Mucosa of descending colon (tissue), 3 donors: ENCODE measurements around the gene CTNNA3. TPM values are rescaled to one million over a fixed set of nuclear protein-coding genes. Genes with fewer than 3 reads are reported as not detected.
"Not testable (repeated sequence)": the region's sequence is repeated elsewhere in the genome, so short reads cannot be mapped to it uniquely, and the experiment has no call there.

Experiments used
- ATAC-seq: fragments of 200-7000 bp; cut with Tn5 transposase; one replicate; pipeline ENCODE4 v1.9.1; 2020; ENCODE audit warnings: mild to moderate bottlenecking, moderate library complexity
- DNase-seq, 3 donors: peaks; one replicate each; pipeline ENCODE4 v3.0.0-alpha.2; 2020
- H3K36me3 ChIP-seq: fragments of 200-600 bp; one replicate; pipeline ENCODE4 v1.8.0; 2021; ENCODE audit warnings: low read depth, mild to moderate bottlenecking
- H3K4me1 ChIP-seq: fragments of 200-600 bp; one replicate; pipeline ENCODE4 v1.8.0; 2021; ENCODE audit warnings: low read depth, mild to moderate bottlenecking
- H3K4me3 ChIP-seq: fragments of 200-600 bp; one replicate; pipeline ENCODE4 v1.8.0; 2021; ENCODE audit warnings: mild to moderate bottlenecking
- H3K9me3 ChIP-seq: fragments of 200-600 bp; one replicate; pipeline ENCODE4 v1.8.0; 2021; ENCODE audit warnings: mild to moderate bottlenecking
- intact Hi-C, 2 donors: fragments of 100-400 bp; cut with DNase I in 1 of 2; cut with micrococcal nuclease in 1 of 2; formaldehyde crosslinking; loops; one replicate each; pipeline versions ENCODE4 v1.11.0 to v1.11.1; 2022; cut with DNase I, micrococcal nuclease
- total RNA-seq, 3 donors: library from RNA; stranded (reverse); fragmentation: NEBNext Ultra II Directional in 2 of 3; extraction: Animal tissue kit (Norgen Biotek cat#: 25700) in 2 of 3; gene quantifications; one replicate each; pipeline versions ENCODE4 v1.2.1 to v1.2.4, GENCODE V29; 2021 to 2023
- TF ChIP-seq, protein P1 (sequence below): fragments of 200-600 bp; IDR thresholded peaks from one replicate; pipeline ENCODE4 v1.8.0; 2022; ENCODE audit warnings: antibody characterized with exemption, mild to moderate bottlenecking
- donor health status: DM: no; HTN: no; CAD: no; lungs with moderate emphysema.
- donor health status: DM: no; HTN: no; CAD: no.
- donor health status: DM: no; HTN: yes; CAD: no.

Gene CTNNA3
- total RNA-seq, 3 donors from 2014 or later: 0.52 to 7.5 (median 0.70) TPM

DNA sequence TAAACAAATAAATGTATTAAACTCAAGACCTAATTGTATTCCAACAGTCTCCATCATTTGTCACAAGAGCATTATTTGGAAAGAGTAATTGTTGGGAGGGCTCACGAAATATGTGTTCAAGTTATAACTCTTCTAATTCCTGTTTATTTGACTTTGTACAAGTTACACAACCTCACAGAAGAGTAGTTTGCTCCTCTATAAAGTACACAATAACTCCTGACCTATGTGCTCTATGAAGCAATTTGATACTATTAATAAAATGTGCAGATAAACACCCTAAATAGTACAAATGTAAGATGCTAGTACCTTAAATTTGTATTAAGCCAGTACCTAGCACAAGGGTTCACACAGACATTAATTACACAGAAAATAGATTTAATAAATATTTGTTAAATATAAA, 484.3 kb downstream of the CTNNA3 start:
- no peak for ATAC-seq
- no peak for DNase-seq
- TF ChIP-seq, protein P1, sequence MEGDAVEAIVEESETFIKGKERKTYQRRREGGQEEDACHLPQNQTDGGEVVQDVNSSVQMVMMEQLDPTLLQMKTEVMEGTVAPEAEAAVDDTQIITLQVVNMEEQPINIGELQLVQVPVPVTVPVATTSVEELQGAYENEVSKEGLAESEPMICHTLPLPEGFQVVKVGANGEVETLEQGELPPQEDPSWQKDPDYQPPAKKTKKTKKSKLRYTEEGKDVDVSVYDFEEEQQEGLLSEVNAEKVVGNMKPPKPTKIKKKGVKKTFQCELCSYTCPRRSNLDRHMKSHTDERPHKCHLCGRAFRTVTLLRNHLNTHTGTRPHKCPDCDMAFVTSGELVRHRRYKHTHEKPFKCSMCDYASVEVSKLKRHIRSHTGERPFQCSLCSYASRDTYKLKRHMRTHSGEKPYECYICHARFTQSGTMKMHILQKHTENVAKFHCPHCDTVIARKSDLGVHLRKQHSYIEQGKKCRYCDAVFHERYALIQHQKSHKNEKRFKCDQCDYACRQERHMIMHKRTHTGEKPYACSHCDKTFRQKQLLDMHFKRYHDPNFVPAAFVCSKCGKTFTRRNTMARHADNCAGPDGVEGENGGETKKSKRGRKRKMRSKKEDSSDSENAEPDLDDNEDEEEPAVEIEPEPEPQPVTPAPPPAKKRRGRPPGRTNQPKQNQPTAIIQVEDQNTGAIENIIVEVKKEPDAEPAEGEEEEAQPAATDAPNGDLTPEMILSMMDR: no peak
- Histone ChIP-seq H3K4me3 (no peak overlapping the region), H3K9me3 (no peaks in the 10 kb centered on the region), H3K4me1 (no peaks in the 10 kb centered on the region), H3K36me3 (no peaks in the 10 kb centered on the region)
- intact Hi-C loops: no loop called here

DNA sequence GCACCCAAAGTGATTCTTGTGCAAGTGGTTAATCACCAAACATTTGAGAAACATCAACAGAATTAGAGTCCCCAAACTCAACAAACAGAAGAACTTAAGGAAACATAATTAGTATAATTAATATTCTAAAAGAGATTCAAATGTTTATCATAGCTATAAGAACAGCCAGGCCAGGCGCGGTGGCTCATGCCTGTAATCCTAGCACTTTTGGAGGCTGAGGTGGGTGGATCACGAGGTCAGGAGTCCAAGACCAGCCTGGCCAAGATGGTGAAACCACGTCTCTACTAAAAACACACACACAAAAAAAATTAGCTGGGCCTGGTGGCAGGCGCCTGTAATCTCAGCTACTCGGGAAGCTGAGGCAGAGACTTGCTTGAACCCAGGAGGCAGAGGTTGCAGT, 488.1 kb downstream of the CTNNA3 start:
- intact Hi-C loops, H3K9me3 ChIP-seq, H3K36me3 ChIP-seq: not testable (repeated sequence)

DNA sequence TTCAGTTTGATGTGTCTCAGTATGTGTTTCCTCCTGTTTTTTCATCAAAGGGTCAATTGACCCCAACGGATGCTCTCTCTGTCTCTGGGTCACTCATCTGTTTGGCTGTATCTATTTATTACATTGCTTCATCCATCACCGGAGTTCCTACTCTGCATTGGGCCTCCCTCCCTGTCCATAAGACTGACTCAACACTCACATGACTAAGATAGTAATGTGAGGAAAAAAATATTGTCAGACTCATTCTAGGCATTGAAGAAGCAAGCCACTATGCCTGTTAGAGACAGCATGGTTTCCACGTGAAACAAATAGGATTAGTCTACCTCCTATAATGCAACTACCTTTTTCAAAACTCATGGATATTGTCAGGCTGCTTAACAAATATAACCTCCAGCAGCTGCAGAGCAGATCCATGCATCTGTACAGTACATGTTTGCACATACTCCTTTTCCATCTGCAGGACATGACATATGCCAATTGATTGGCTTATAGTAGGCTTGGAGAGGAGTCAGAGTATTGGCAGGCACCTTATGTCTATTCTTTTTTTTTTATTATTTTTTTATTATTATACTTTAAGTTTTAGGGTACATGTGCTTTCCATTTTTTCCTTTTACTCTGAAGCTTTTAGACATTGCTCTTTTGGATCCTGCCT, 495.0 kb downstream of the CTNNA3 start:
- ATAC-seq: no peak
- no peaks in the 10 kb centered on the region for H3K4me1 ChIP-seq
- TF ChIP-seq, protein P1: no peak
- H3K36me3 ChIP-seq: no peaks in the 10 kb centered on the region
- DNase-seq: no peak
- no peaks in the 10 kb centered on the region for H3K9me3 ChIP-seq
- intact Hi-C loops: no loop called here
- no peak overlapping the region for H3K4me3 ChIP-seq

More for the DNA sequence above, 488.1 kb downstream of the CTNNA3 start:
- not testable (repeated sequence) for H3K4me3 ChIP-seq, H3K4me1 ChIP-seq, DNase-seq, ATAC-seq

DNA sequence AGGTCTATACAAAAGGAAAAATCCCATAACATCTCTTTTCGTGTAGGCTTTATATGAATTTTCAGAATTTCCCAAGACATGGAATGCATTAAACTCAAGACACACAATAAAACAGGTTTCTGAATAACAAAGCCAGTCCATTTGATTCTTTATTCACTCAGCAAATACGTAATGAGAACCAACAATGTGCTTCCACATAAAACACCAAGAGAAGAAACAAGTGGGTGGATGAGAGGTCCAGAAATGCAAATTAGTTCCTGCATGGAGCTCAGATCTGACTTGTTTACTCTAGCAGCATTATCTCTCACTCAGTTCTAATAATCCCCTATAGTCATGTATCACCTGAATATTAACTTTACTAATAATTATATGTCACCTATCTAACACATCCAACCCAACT, 520.6 kb downstream of the CTNNA3 start:
- intact Hi-C loops: no loop called here
- H3K9me3 ChIP-seq: no peaks in the 10 kb centered on the region

DNA sequence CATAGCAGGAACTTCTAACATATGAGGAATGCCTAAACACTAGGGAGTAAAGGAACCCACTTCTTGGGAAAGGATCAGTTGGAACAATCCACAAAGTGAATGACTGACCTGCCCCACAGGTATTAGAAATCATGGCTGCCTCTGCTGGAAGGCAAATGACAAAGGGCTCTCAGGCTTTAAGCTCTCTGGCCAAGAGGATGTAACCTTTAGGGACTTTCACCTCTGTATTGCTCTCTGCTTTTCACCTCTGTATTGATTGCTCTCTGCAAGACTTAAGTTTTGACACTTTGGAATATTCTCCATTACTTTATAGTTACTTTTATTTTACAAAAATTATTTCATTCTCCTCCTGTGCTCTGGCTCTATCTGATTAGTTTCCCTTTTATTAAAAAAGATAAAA, 522.2 kb downstream of the CTNNA3 start:
- Histone ChIP-seq H3K4me3 (no peak overlapping the region), H3K4me1 (no peaks in the 10 kb centered on the region), H3K36me3 (no peaks in the 10 kb centered on the region), H3K9me3 (peaks cover under 1% of the 10 kb centered on the region)
- intact Hi-C loops: no loop called here
- TF ChIP-seq, protein P1: no peak
- ATAC-seq: no peak
- DNase-seq: no peak

More for the DNA sequence above, 520.6 kb downstream of the CTNNA3 start:
- ATAC-seq: no peak
- H3K4me1 ChIP-seq: no peaks in the 10 kb centered on the region
- TF ChIP-seq, protein P1: no peak
- H3K36me3 ChIP-seq: no peaks in the 10 kb centered on the region
- no peak for DNase-seq
- H3K4me3 ChIP-seq: no peak overlapping the region

DNA sequence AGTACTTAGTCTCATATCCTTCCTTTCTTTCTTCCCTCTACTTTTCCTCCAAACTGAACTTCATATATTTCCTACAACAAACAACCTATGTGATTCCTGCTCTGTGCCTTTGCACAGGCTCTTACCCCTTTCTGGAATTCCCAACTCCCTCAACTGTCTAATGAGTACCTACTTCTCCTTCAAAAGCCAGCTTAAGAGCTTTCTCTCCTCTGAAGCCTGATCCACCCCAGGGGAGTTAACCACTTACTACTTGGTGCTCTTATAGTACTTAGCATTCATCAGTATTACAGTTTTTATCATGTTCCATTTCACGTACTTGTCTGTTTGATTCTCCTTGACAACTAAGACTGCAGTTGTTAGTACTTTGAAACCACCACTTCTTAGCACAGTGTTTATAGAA, 524.0 kb downstream of the CTNNA3 start:
- no peaks in the 10 kb centered on the region for H3K4me1 ChIP-seq
- peaks cover 7% of the 10 kb centered on the region for H3K9me3 ChIP-seq
- TF ChIP-seq, protein P1: no peak
- intact Hi-C loops: no loop called here
- no peak for ATAC-seq
- no peak for DNase-seq
- H3K4me3 ChIP-seq: no peak overlapping the region
- H3K36me3 ChIP-seq: no peaks in the 10 kb centered on the region
